HG03521 (cell line): ENCODE data around the gene RARA.

Experiments
- ATAC-seq: cut with Tn5 transposase; IDR thresholded peaks from one replicate; pipeline ENCODE4 v1.9.1; 2021; ENCODE audit warnings: mild to moderate bottlenecking, moderate library complexity; ENCODE audit not compliant: unreplicated experiment

RARA gene

DNA sequence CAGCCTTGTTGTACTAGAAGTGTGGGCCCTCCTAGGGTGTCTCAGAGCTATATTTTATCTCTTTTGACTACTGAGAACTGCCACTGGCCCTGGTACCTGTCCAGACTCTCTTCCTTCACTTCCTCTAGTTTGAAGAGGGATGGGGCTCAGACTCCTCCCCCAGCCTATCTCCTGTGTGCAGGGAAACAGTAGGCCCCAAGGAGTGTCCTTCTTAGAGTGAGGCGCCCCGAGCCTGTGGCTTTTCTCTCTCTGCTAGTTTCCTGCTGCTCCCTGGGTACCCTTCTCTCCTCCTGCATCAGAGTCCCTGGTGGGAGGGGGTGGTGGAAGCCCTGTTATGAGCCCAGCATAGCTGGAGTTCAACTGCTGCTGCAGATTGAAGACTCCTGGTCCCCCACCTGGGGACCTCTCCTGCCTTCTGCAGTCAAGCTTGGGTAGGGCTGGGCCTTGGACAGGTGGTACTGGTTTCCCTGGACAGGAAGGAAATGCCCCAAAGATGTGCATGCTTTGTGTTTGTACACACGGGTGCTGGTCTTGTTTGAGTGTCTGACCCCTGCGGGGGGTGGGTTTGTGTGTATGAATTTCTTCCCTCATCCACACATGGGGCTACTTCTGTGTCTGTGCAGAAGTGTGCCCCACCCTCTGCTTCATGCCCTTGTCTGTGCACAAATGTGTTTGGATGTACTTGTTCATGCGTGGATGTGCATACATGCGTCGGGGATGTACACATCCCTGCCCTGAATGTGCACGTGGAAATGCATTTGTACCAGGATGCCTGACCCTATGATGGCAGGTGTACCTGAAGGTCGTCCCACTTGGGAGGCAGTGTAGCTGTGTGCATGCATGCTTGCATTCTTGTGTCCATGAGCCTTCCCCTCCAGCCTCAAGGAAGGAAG is 6.9 kb downstream of the RARA start:
- no peak for ATAC-seq

DNA sequence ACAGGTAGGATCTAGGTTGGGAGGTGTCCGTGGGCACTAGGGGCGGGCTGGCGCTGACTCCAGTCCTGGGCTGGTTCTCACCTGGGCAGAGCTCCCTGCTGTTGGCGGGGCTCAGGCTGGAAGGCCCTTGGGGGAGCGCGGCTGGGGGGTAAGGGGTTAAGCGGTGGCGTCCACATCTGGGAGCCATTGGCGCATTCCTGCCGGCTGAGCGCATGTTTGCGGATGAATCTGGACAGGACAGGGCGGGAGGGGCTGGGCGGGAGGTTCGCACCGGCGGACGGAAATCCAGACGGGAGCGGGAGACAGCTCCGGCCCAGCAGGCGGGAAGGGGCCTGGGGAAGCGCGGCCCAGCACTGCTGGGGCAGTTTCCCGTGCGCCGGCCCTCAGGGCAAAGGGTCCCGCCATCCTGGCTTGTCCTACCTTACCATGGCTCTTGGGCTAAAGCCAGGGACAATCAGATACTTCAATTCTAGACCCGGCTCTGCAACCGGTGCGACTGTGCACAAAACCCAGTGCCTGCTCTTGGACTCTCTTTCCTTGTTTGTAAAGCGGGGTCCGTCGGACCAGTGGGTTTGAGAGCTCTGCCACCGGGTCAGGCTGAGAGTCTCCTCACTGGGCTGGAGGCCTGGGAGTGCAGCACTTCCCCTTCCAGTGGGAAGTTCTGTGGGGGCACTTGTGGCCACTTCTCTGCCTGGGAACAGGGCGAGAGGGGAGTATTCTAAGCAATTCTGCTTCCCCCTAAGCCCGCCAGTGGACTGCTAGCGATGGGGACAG is 7.8 kb downstream of the RARA start:
- ATAC-seq: no peak

DNA sequence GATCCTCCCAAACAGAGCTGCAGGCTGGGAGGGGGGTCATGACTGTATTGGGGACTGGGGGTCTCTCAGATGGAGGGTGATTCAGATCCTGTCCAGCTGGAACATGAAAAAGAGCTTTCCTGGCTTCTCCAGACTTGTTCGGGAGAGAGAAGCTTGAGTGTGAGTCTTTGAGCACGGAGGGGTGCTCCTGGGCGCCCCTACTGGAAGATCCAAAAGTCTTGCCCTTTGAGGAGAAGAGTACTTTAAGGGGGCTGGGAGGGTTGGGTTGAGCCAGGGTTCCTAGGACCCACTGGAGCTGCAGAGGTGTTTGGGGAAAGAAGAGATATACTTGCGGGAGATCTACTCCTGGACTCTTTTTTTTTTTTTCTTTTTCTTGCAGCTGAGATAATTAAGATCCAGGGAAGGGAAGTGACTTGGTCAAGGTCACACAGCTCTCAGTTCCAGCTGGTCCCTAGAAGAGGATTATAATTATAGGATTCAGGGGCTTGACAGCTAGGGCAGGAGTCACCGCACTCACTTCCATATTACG is 8.4 kb downstream of the RARA start:
- no peak for ATAC-seq

DNA sequence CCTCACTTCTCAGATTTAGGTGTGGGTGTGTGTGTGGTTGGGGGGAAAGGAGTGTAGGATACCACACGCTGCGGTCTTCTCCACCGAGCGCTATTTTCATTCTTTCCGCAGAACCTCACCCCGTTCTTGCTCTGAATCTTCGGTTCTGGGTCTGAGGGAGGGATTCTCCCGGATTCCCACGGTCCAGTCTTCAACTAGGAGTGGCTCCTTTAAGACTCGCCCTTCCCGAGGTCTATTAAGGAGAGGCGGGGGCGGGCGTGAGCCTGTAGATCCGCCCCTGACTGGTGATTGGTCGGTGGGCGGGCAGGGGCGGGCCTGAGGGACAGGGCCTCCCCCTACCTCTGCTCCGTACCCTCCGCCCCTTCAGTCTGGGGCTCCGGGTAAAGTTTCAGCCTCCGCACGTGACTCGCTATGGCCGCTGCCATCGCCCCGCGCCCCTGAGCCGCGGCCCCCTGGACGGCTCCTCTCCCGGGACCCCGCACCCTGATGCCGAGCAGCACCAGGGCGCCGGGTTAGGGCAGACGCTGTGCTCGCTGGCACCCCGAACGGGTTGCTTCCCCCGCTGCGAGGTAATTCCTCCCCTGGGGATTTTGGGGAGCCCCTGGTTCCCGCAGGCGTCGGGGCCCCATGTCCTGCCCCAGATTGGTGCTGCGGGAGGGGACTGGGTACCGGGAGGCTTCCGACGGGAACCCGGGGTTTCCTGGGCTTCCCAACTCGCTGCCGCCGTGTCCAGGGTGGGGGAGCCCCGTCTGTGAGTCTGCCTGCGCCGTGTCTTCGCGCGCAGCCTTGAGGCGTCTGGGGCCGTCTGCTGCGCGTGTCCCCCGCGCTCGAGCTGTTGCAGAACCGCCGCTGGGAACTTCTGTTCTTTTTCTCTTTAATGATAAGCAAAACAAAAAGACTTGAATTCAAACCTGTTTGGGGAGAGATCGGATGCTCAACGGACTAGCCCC is 9.2 kb downstream of the RARA start:
- ATAC-seq: peak; percentile 58

DNA sequence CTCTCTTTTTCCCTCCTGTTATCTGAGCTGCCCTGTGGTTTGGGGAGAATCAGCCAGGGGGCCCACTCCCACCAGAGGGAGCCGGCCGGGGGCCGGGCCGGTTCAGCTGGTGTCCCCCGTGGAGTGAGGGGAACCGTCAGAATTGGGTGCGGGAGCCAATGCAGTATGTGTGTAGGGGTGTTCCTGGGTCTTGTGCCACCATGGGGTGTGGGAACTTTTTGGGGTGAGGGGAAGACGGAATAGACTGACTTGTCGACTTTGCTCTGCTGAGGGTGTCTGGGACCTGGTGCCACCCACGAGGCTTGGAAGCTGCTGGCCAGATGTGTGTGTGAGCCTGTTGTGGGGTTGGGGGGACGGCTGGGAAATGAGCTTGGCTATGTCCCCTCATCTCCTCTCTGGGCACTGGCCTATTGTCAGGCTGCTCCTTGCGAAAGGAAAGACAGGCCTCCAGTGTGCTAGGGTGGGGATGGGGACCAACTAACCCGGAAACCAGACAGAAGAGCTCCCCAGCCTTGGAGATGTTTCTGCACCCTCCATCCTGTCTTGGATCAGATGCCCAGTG is 9.9 kb downstream of the RARA start:
- no peak for ATAC-seq

DNA sequence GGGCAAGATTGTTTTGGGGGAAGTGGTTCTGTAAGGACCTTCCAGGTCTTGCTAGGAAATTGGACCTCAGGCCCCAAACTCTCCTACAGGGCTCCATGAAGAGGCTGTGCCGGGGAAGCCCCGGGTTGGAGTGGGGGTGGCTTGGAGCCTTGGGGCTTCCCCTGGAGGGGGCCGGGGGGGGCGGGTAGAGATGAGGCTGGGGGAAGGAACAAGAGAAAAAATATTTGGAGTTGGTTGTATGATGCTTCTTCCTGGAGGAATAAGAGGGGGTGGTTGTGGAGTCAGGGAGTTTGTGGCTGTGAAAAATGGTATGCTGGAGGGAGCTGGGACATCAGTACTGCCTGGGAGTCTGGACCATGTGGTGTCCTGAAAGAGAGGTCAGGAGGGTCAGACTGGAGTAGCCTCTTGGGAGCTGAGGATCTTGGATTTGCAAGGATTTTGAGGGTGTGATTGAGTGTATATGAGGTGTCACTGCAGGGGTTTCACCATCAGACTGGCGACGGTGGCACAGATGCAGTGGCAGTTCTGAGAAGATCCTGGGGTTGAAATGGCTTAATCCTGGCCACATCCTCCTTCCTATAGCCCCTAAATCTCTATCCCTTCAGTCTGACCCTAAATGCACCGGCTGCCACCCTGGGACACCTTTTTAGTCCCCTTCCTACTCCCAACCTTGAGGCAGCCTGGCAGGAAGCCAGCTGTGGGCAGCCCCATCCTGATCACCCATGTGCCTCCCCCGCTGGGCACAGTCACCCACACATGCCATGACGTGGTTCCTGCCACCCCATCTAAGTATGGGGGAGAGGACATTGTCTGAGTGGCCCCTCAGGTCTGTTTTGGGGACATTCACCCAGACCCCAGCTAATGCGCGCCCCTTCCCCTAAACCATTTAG is 10.9 kb downstream of the RARA start:
- no peak for ATAC-seq

DNA sequence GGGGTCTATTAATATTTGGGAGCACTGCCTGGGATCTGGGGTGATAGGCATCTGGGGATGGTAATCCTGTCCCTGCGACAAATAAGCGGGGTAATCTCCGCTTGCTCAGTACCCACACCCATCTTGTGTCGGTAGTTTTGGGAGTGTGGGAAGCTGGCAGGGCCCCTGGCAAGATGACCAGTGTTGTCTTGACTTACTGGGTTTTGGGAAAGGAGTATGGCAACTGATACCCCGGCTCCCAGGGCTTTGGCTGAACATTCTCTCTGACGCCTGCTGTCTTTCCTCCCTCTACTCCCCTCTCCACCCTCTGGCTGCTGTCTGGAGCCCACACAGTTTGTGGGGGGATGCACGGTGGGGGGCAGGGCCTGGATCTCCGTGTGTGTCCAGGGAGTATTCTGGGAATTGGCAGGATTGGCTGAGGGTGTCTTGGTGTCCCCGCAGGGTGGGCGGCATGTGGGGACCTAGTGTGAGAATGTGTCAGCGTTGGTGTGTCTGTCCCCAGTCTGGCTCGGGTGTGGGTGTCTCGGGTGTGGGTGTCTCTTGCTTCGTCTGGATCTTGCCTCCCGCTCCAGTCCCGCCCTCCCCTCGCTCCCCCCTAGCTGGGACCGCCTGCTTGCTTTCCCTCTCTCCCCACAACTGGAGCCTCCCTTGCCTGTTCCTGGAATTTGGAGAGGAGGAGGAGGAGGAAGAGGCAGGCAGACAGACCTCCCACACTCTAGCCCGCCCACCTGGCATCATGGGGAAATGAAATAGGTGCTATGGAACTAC is 12.0 kb downstream of the RARA start:
- no peak for ATAC-seq

DNA sequence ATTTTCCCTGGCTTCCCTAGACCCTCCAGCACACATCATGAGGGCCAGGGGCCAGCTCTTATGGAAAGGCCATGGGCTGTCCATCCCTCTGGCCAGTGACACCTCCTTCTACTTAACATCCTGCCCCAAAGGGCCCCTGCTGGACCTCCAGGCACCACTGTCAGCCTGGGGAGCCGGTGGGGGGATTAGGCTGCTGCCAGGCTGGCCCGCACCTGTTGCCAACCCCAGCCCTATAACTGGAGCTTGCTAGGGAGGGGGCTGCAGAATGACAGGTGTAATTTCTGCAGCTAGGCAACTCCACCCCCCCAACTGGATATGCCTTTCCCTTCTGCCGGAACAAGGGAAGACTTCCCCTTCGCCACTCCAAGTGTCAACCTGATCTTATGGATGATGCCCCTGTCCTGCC is 12.5 kb downstream of the RARA start:
- no peak for ATAC-seq

DNA sequence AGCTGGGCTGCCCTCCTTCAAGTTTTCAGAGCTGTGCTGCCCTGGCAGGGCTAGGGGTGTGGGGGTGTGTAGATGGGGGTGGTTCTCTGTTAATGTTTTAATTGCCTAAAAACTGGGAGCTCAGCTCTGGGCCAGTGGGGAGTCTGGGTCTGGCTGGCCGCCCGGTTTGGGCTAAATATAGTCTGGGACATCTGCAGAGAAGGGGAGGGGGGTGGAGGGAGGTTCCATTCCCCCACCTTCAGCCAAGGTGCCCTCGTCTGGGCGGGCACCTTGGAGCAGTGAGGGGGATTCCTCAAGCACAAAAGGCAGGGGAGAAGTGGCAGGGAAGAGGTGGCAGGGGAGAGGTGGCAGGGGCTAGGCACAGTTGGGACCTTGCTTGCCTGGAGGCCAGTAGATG is 13.0 kb downstream of the RARA start:
- no peak for ATAC-seq

DNA sequence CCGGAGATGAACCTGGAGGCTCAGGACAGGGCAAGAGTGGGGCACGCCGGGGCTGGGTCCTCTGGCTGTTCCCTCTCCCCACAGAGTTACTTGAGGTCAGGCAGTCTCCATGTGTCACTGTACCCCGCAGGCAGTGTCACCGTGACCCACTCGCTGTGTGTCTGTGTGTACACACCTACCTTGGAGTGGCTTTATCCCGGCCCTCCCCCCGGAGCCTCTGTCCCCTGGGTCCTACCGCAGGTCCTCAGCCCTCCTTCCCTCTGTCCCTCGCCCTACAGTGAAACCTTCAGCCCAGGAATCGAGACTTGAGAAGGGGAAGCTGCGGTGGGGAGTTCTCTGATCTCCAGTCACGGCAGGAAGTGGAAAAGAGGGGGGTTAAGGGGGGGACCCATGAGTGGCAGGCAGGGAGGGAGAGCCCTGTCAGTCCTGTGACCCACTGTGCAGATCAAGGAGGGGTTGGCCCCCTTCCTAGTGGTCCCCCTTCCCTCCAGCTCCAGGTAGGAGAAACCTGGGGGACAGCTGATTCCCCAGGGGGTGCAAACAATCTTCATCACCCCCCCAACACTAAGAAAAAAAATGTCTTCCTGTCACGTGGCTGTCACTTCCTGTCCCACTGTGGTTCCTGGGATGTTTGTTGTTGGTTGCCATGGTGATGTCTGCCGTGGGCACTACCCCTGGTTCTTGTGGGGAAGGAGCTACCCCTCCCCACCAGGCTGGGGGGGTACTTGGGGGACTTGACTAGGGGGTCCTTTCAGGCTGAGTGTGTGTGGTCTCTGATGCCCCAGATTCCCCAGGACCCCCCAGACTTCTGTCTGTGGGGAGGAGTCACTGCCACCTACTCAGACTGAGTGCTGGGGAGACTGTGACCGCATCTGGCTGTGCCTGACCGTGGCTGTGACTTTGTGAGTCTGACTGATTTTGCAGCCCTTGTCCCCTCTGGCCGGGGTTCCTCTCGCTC is 13.7 kb downstream of the RARA start:
- peak; percentile 35 for ATAC-seq

DNA sequence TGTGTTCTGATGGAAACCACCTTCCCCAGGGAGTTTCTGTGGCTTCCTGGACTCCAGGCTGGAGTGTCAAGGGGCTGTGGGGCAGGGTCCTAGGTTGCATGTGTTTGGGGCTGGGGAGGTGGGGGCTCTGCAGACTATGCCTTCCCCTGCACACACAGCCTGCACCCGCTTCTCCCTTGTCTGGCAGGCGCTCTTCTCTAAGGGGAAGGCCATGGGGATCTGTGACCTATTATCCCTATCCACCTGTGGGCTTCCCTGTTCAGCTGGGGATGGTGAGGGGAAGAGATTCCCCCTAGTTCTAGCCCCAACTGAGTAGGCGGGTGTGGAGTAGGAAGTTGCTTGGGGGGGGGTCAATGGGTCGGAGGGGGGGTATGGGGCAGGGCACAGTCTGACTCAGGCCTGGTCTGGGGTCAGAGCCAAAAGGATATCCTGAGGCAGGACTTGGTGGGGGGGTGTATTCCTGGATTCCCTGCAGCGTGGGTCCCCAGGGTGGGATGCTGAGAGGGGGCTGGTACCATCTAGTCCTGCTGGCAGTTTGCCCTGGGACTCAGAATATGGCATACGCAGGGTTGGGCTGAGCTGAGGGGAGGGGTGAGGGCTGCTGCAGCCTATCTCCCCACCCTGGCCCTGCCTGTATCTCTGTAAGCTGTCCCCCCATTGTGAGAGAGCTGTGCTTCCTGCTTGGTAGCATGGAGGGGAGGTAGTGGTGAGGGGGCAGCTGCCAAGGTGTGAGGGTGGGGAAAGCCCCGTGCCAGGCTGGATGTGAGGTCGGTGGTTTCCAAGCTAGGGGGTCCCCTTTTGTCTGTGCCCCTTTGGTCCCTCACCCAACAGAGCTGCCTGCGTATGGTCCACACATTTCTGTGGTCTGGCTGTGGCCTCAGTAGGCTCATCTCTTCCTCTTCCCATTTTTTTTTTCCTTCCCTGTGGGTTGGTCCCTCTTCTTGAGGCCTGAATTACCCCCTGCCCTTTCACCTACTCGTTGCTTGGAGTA is 14.7 kb downstream of the RARA start:
- ATAC-seq: no peak

DNA sequence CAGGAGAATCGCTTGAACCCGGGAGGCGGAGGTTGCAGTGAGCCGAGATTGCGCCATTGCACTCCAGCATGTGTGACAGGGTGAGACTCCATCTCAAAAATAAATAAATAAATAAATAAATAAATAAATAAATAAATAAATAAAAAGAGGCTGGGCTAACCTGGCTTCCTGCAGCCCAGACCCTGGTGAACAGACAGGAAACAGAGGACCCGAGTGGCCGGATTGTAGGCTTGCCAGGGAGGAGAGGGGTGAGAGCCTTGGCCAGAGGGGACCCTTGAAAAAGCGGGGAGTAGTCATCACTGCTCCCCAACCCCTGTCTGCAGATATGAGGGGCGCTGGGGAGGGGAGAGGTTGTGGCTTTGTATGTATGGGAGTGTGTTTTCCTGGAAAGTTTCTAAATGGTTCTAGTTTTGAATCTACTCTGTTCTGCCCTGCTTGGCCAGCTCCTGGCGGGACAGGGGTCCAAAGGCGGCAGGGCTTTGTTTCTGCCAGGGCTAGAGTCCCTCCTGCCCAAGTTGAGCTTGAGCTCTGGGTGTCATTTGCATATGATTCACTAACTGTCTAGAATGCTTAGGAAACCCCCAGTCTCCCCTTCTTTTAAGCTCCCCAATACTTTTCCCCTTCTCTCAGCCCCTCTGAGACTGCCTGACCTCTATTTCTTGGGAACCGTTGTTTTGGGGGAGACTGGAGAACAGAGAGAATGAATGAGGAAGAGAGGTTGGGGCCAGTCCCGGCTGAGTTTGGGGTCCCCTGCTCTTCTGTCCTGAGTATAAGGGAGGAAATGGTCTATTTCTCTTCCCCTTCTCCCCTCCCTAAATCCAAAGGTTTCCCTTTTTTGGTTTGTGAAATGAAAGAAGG is 16.4 kb downstream of the RARA start:
- no peak for ATAC-seq

DNA sequence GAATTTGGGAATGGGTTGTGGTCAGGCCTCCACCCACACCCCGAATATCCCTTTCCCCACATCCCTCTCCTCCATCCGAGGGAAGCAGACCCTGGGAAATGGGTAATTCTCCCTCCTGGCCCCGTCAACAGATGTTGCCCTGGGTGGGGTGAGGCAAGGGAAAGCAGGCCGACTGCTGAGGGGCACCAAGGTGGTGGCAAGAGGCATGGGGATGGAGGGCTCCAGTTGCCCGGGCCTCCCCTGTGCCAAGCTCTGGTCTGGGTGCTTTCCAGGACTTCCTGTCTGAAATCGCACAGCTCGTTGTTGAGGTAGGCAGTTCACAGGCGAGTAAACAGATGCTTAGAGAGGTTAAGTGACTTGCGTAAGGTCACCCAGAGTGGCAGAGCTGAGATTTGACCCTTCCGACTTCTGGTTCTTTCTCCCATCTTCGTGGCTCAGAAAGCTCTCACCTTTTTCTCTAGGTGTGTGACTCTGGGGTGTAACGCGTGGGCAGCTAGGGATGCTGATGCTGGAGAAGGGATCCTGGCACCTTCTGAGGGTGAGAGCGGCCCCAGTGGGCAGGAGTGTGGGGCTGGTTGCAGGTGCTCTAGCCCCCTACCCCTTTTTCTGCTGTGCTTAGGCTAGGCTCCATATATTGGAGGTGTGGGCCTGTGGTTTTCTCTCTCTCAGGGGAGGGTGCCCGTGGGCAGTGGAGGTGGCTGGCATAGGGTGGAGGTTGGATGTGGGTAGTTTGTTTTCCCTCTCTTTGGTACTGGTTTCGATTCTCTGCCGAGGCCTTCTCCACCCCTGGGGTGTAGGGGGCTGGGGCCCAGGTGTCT is 17.2 kb downstream of the RARA start:
- ATAC-seq: no peak

DNA sequence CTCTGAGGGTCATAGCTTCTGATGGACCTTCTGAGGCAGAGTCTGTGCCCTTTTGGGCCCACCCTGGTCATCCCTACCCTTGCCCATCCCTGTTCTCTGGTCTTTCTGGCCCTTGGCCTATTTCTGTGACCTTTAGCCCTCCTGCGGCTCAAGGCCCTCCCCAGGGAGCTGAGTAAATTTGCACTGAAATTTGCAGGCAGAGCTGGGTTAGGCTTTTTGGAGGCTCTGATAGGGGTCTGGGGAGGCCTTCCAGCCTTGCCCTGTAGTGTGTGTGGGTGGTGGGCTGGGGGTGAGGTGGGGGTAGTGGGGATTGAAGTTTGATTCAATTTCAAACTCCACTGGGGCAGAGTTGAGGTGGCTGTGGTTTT is 17.8 kb downstream of the RARA start:
- no peak for ATAC-seq

DNA sequence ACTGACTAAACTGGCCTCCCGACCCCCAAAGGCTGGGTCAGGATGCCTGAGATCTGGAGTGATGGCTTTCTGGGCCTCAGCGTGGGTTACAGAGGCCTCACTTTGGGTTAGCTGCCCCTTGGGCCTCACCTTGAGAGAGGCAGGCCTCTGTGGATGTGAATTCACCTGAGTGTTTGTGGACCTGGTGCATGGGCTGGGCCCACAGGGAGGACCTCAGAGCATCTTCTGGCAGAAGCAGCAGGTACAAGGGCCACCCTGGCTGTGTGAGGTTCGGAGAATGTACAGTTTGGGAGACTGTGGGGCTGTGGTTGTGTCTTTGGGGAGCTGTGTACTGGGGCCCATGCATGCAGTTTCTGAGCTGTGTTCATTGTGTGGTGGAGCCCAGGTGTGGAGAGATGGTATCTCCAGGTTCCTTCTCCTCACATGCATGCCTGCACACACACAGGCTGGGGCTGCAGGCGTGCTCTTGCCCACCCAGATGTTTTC is 18.3 kb downstream of the RARA start:
- ATAC-seq: no peak
